K562 (cell line): ENCODE measurements around the gene LRCH1. TPM values are rescaled to one million over a fixed set of nuclear protein-coding genes. Genes with fewer than 3 reads are reported as not detected.

ENCODE experiments used
- ATAC-seq: fragments of 200-7000 bp; cut with Tn5 transposase; 3 replicates; pipeline ENCODE4 v1.9.1; 2020; ENCODE audit warnings: moderate library complexity
- BruUV-seq: library from RNA; stranded (reverse); fragments of 400-500 nt; replicated peaks from 2 replicates; lab custom pipeline; 2021; lab: Mats Ljungman, UMichigan
- CTCF ChIA-PET: fragments of 300-600 bp; formaldehyde crosslinking; extraction: SDS; loops from one replicate; lab custom pipeline; 2021; ENCODE audit warnings: low intra/inter-chr PET ratio; lab: Yijun Ruan, JAX
- POLR2A ChIA-PET: fragments of 300-600, 350-650 bp; sonication (Branson Sonifier 250); formaldehyde crosslinking; extraction: SDS; loops from one replicate; lab custom pipeline; 2021; ENCODE audit warnings: antibody characterized with exemption, inconsistent platforms; lab: Yijun Ruan, JAX
- DNase-seq, 4 experiments: peaks; one replicate each; pipeline versions ENCODE4 v3.0.0 to v3.0.0-alpha.2; 2011 to 2018; ENCODE audit warnings: low spot score in 3 of 4, mixed read lengths in 3 of 4; ENCODE audit errors: extremely low read depth in 1 of 4
- FAIRE-seq: peaks from 2 replicates; lab custom pipeline; 2011; peaks lifted over from hg19 to GRCh38; lab: Jason Lieb, UNC
- H2AFZ ChIP-seq: 2 replicates; pipeline ENCODE4 v1.6.0; 2011; ENCODE audit warnings: low read depth, low read length, control low read depth, inconsistent platforms
- H3K27ac ChIP-seq: fragments of 200-600 bp; 3 replicates; pipeline ENCODE4 v1.8.0; 2011; ENCODE audit warnings: low read depth, mild to moderate bottlenecking, control low read depth, inconsistent platforms, low read length, moderate library complexity, mixed read lengths; ENCODE audit errors: extremely low read depth
- H3K27me3 ChIP-seq, 2 experiments: fragments of 300-600 bp in 1 of 2; 2 replicates in 1 of 2; 3 replicates in 1 of 2; pipeline versions ENCODE4 v1.6.0 to v1.8.0; 2011; ENCODE audit warnings: inconsistent platforms in 2 of 2, low read length in 2 of 2, mild to moderate bottlenecking in 1 of 2, mixed read lengths in 1 of 2, moderate library complexity in 1 of 2; ENCODE audit not compliant: control insufficient read depth in 2 of 2, insufficient read depth in 2 of 2
- H3K36me3 ChIP-seq: fragments of 300-600 bp; 3 replicates; pipeline ENCODE4 v1.8.0; 2011; ENCODE audit warnings: mild to moderate bottlenecking, low read length, inconsistent platforms; ENCODE audit not compliant: control insufficient read depth, insufficient read depth
- H3K4me1 ChIP-seq, 2 experiments: fragments of 200-600 bp in 1 of 2; replicated peaks in 1 of 2; 2 replicates in 1 of 2; 3 replicates in 1 of 2; pipeline versions ENCODE4 v1.5.1 to v1.8.0; 2011; ENCODE audit warnings: inconsistent platforms in 2 of 2, low read length in 2 of 2, mild to moderate bottlenecking in 1 of 2, mixed read lengths in 1 of 2, moderate library complexity in 1 of 2; ENCODE audit not compliant: control insufficient read depth in 2 of 2, insufficient read depth in 2 of 2
- H3K4me2 ChIP-seq: 2 replicates; pipeline ENCODE4 v1.6.1; 2011; ENCODE audit warnings: low read length, control low read depth, inconsistent platforms, mixed read lengths; ENCODE audit not compliant: insufficient read depth
- H3K4me3 ChIP-seq: fragments of 200-600 bp; sonication (generic), shearing (Covaris generic); 2 replicates; pipeline ENCODE4 v1.5.1; 2016; ENCODE audit warnings: control low read depth, inconsistent platforms
- H3K79me2 ChIP-seq: fragments of 200-600 bp; 3 replicates; pipeline ENCODE4 v1.8.0; 2011; ENCODE audit warnings: low read length, inconsistent platforms; ENCODE audit not compliant: control insufficient read depth, insufficient read depth
- H3K9ac ChIP-seq, 2 experiments: 2 replicates each; pipeline versions ENCODE4 v1.6.0 to v1.6.1; 2011; ENCODE audit warnings: low read depth in 2 of 2, low read length in 2 of 2, control low read depth in 1 of 2, inconsistent platforms in 1 of 2, mild to moderate bottlenecking in 1 of 2, mixed read lengths in 1 of 2; ENCODE audit not compliant: insufficient read depth in 1 of 2
- H3K9me1 ChIP-seq: one replicate; pipeline ENCODE4 v1.6.0; 2011; ENCODE audit warnings: inconsistent platforms, mild to moderate bottlenecking, low read length, moderate library complexity; ENCODE audit not compliant: control insufficient read depth, insufficient read depth
- H3K9me3 ChIP-seq: replicated peaks from 2 replicates; pipeline ENCODE4 v1.5.1; 2011; ENCODE audit warnings: low read depth, low read length, inconsistent platforms; ENCODE audit not compliant: control insufficient read depth, insufficient read depth
- H4K20me1 ChIP-seq: replicated peaks from 2 replicates; pipeline ENCODE4 v1.6.1; 2011; ENCODE audit warnings: low read length, inconsistent platforms, mixed read lengths; ENCODE audit not compliant: control insufficient read depth, insufficient read depth
- CHD7 ChIP-seq: fragments of 200-600 bp; sonication (generic); IDR thresholded peaks from one replicate; pipeline ENCODE4 v1.6.1; 2012; ENCODE audit warnings: mild to moderate bottlenecking, low read depth, low read length, inconsistent platforms
- KDM1A ChIP-seq, 2 experiments: fragments of 450-650 bp; IDR thresholded peaks; 2 replicates each; pipeline ENCODE4 v1.6.1; 2016; ENCODE audit warnings: mild to moderate bottlenecking in 2 of 2
- RBM25 ChIP-seq: fragments of 200-400 bp; formaldehyde crosslinking; IDR thresholded peaks from 2 replicates; pipeline ENCODE4 v1.6.1; 2018; ENCODE audit warnings: low read length, low read depth, moderate library complexity; ENCODE audit not compliant: severe bottlenecking
- TBP ChIP-seq: optimal IDR thresholded peaks from 2 replicates; pipeline ENCODE3; 2011; ENCODE audit warnings: low read depth, low read length, improper control_type of control experiment
- ZNF592 ChIP-seq: fragments of 450-650 bp; IDR thresholded peaks from 2 replicates; pipeline ENCODE4 v1.6.1; 2017; ENCODE audit warnings: antibody characterized with exemption, mild to moderate bottlenecking
- WGBS: fragments of 100-300 bp; shearing (Covaris generic); methylation state at CpG from one replicate; pipeline ENCODE4 v1.1.6; 2016; ENCODE audit warnings: low coverage, mixed read lengths; ENCODE audit not compliant: insufficient coverage; ENCODE audit errors: missing lambda C conversion rate; 5-methylcytosine and 5-hydroxymethylcytosine counted together
- in situ Hi-C: fragments of 300-500 bp; cut with MboI; formaldehyde crosslinking; loops from 4 replicates; pipeline ENCODE4 v1.15.0; 2018; ENCODE audit warnings: inconsistent platforms, mixed read lengths
- intact Hi-C: fragments of 100-400 bp; cut with micrococcal nuclease; formaldehyde crosslinking; loops from 2 replicates; pipeline ENCODE4 v1.14.2; 2022
- polyA plus RNA-seq, 8 experiments: library from polyadenylated mRNA; depleted of rRNA in 4 of 8; stranded (reverse) in 5 of 8; unstranded in 3 of 8; fragments of >200 nt; fragmentation: Nextera tagmentation in 2 of 8; fragmentation: Illumina TruSeq in 1 of 8; extraction: Ambion mirVana in 2 of 8; extraction: Trizol in 1 of 8; gene quantifications; 2 replicates each; pipeline versions ENCODE4 v1.2.1 to v1.2.3, GENCODE V29; 2011 to 2014; ENCODE audit warnings: inconsistent platforms in 1 of 8, missing spikeins in 1 of 8
- total RNA-seq, 7 experiments: library from RNA; depleted of rRNA in 6 of 7; stranded (reverse); fragments of >200 nt in 6 of 7; fragmentation: Illumina TruSeq in 2 of 7; extraction: Trizol in 2 of 7; gene quantifications; 2 replicates each; pipeline versions ENCODE4 v1.2.1 to v1.2.3, GENCODE V29; 2011 to 2021; ENCODE audit warnings: low replicate concordance in 1 of 7

Gene LRCH1
- total and polyA plus RNA-seq, 9 of the 15 experiments (the other 6 are each of a cell fraction or from before 2014, with no cell fraction given), result 1.1 to 6.8 (median 3.7) TPM

GRCh38 chr13:46796129-46796514, 243.2 kb downstream of the LRCH1 start:
- ChIA-PET CTCF (no interaction called here), POLR2A (interaction anchor here (0.9 kb wide), 2 partner anchors 14 to 23 kb away, joined by 3 read pairs; no protein-coding TSS in a partner anchor)
- H3K9me3 ChIP-seq, result no peaks in the 10 kb centered on the region
- peaks cover 24% of the 10 kb centered on the region for H3K36me3 ChIP-seq
- H2AFZ ChIP-seq, result peak overlapping the region; percentile 99
- peak in 1 of 4 experiments; percentile 3 for DNase-seq
- H3K4me3 ChIP-seq, result peak overlapping the region; percentile 71
- peak overlapping the region; percentile 85 for H3K4me2 ChIP-seq
- H3K27me3 ChIP-seq, result no peaks in the 10 kb centered on the region
- H4K20me1 ChIP-seq, result no peaks in the 10 kb centered on the region
- peak overlapping the region; percentile 93 for H3K27ac ChIP-seq
- ATAC-seq, result no peak
- no TSS peak for BruUV-seq
- H3K9ac ChIP-seq, result peak overlapping the region; percentile 91 to 99
- WGBS, result 6% methylated on average over 5 of the region's 5 CpGs
- in situ Hi-C loops, result no loop called here
- H3K4me1 ChIP-seq, result peaks cover 13 to 20% of the 10 kb centered on the region in 2 experiments; a peak in 4 of 5 replicates
- no peak for FAIRE-seq
- H3K79me2 ChIP-seq, result peaks cover 44% of the 10 kb centered on the region
- intact Hi-C loops, result no loop called here
- TF ChIP-seq RBM25 (peak; percentile 61), CHD7 (no peak), ZNF592 (0 out of 2 replicates have a peak, but pooled peaks have one; percentile 29), TBP (peak; percentile 48), KDM1A (IDR thresholded peaks at IDR 0.05) (peak in 1 of 2 experiments; percentile 14; a peak in 1 of 4 replicates)
- no peaks in the 10 kb centered on the region for H3K9me1 ChIP-seq
